Tibial artery (tissue), 4 donors: ENCODE measurements around the gene PPM1L.

Experiments used
- DNase-seq, 2 donors: peaks; one replicate each; pipeline ENCODE4 v3.0.0-alpha.2; 2019
- H3K27ac ChIP-seq, 2 donors: fragments of 200-600 bp; sonication (generic) in 1 of 2; 1 replicate in 1 of 2; 2 replicates in 1 of 2; pipeline ENCODE4 v1.5.1; 2018 to 2019; ENCODE audit warnings: mild to moderate bottlenecking in 1 of 2
- H3K27me3 ChIP-seq, 2 donors: fragments of 200-600 bp; sonication (generic) in 1 of 2; one replicate each; pipeline versions ENCODE4 v1.5.1 to v1.6.0; 2016 to 2019
- H3K36me3 ChIP-seq, 3 donors: fragments of 200-600 bp; sonication (generic) in 2 of 3; one replicate each; pipeline ENCODE4 v1.5.1; 2016 to 2019; ENCODE audit warnings: mild to moderate bottlenecking in 2 of 3
- H3K4me1 ChIP-seq, 4 donors: fragments of 200-600 bp; sonication (generic) in 2 of 4; 1 replicate in 3 of 4; 2 replicates in 1 of 4; pipeline ENCODE4 v1.5.1; 2016 to 2019
- H3K4me3 ChIP-seq, 2 donors: fragments of 200-600 bp; sonication (generic) in 1 of 2; 1 replicate in 1 of 2; 2 replicates in 1 of 2; pipeline ENCODE4 v1.5.1; 2018 to 2019; ENCODE audit warnings: mild to moderate bottlenecking in 2 of 2
- H3K9me3 ChIP-seq, 3 donors: fragments of 200-600 bp; sonication (generic) in 1 of 3; one replicate each; pipeline ENCODE4 v1.5.1; 2016 to 2019
- CTCF ChIP-seq, 2 experiments: fragments of 200-600 bp in 1 of 2; fragments of 450-650 bp in 1 of 2; IDR thresholded peaks; one replicate each; pipeline ENCODE4 v1.5.1; 2017 to 2019; ENCODE audit warnings: antibody characterized with exemption in 2 of 2, mild to moderate bottlenecking in 1 of 2, moderate library complexity in 1 of 2
- intact Hi-C: fragments of 100-400 bp; cut with DNase I; formaldehyde crosslinking; loops from one replicate; pipeline ENCODE4 v1.15.0; 2023; ENCODE audit warnings: low total_unique reads

PPM1L gene

GRCh38 chr3:160747422-160747821 lies 8.6 kb upstream of the PPM1L start:
- DNase-seq: no peak
- Histone ChIP-seq H3K36me3 (no peaks in the 10 kb centered on the region), H3K4me3 (no peak overlapping the region), H3K4me1 (peaks cover 0 to 19% (median 6%) of the 10 kb centered on the region in 4 donors), H3K27me3 (no peaks in the 10 kb centered on the region), H3K9me3 (no peaks in the 10 kb centered on the region), H3K27ac (no peak overlapping the region)
- intact Hi-C loops: no loop called here
- TF ChIP-seq CTCF (IDR thresholded peaks at IDR 0.05): no peak

GRCh38 chr3:160748231-160748630 lies 7.8 kb upstream of the PPM1L start:
- Histone ChIP-seq H3K27ac (no peak overlapping the region), H3K9me3 (no peaks in the 10 kb centered on the region), H3K36me3 (no peaks in the 10 kb centered on the region), H3K4me1 (peaks cover 0 to 20% (median 7%) of the 10 kb centered on the region in 4 donors), H3K27me3 (no peaks in the 10 kb centered on the region), H3K4me3 (no peak overlapping the region)
- no peak for DNase-seq
- intact Hi-C loops: no loop called here
- no peak for TF ChIP-seq CTCF (IDR thresholded peaks at IDR 0.05)

DNA sequence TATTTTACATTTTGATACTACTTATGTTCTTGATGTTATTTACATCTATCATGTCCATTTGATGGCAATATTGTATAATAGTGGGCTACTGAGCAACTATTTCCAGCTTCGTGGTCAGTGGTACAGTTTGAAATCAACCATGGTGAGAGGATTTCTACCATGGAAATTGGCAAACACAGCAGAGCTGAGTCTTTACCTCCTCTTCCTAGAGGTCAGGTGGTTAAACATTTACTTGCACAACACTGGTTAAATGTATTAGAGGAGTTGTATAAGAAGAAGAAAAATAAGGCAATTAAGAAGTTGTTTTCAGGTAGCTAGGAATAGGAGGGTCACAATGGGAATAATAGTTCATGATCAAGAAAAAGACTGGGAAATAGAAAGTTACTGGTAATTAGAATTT lies 7.2 kb upstream of the PPM1L start:
- Histone ChIP-seq H3K27me3 (no peaks in the 10 kb centered on the region), H3K36me3 (no peaks in the 10 kb centered on the region), H3K27ac (no peak overlapping the region), H3K4me1 (peaks cover 0 to 25% (median 10%) of the 10 kb centered on the region in 4 donors), H3K4me3 (no peak overlapping the region), H3K9me3 (no peaks in the 10 kb centered on the region)
- intact Hi-C loops: no loop called here
- TF ChIP-seq CTCF (IDR thresholded peaks at IDR 0.05): no peak
- no peak for DNase-seq

GRCh38 chr3:160753953-160754352 lies 2.1 kb upstream of the PPM1L start:
- no peak for TF ChIP-seq CTCF (IDR thresholded peaks at IDR 0.05)
- peak overlapping the region; percentile 75 to 83 for H3K4me3 ChIP-seq
- peaks cover 0 to 34% (median 17%) of the 10 kb centered on the region in 4 donors for H3K4me1 ChIP-seq
- peak overlapping the region; percentile 95 to 98 for H3K27ac ChIP-seq
- no peaks in the 10 kb centered on the region for H3K9me3 ChIP-seq
- no peaks in the 10 kb centered on the region for H3K36me3 ChIP-seq
- no peaks in the 10 kb centered on the region for H3K27me3 ChIP-seq
- intact Hi-C loops: no loop called here
- no peak for DNase-seq

DNA sequence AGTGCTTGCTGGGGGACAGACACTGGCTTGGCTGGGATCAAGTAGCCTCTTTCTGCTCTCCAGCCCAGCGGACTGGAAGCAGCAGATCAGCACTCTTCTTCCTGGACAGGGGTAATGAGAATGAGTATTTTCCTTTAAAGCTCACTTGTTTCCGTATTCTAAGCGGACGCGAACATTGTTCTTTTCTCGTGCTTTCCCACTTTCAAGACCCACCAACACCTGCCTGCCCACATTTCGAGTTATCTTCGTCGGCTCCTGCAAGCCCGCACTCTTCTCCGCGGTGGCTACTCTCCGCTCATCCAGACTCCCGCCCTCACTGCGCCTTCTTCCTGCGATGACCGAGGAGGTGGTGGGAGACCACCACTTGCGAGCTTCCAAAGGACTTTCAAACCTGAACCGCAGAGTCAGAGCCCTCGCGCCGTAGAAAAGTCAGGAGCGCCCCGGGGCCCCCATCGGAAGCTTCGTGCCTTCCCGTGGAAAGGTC lies 1.6 kb upstream of the PPM1L start:
- DNase-seq: peak in 1 of 2 donors; percentile 34
- no peaks in the 10 kb centered on the region for H3K27me3 ChIP-seq
- no peaks in the 10 kb centered on the region for H3K9me3 ChIP-seq
- peaks cover 0 to 38% (median 17%) of the 10 kb centered on the region in 4 donors for H3K4me1 ChIP-seq
- H3K27ac ChIP-seq: peak overlapping the region; percentile 95 to 98
- H3K36me3 ChIP-seq: no peaks in the 10 kb centered on the region
- intact Hi-C loops: no loop called here
- no peak for TF ChIP-seq CTCF (IDR thresholded peaks at IDR 0.05)
- H3K4me3 ChIP-seq: peak overlapping the region; percentile 75 to 83
